Measurements from ENCODE around the gene RAB11FIP3.
A peak's percentile ranks its signal among the peaks of the same experiment; 100 is the strongest.

The RAB11FIP3 gene

DNA sequence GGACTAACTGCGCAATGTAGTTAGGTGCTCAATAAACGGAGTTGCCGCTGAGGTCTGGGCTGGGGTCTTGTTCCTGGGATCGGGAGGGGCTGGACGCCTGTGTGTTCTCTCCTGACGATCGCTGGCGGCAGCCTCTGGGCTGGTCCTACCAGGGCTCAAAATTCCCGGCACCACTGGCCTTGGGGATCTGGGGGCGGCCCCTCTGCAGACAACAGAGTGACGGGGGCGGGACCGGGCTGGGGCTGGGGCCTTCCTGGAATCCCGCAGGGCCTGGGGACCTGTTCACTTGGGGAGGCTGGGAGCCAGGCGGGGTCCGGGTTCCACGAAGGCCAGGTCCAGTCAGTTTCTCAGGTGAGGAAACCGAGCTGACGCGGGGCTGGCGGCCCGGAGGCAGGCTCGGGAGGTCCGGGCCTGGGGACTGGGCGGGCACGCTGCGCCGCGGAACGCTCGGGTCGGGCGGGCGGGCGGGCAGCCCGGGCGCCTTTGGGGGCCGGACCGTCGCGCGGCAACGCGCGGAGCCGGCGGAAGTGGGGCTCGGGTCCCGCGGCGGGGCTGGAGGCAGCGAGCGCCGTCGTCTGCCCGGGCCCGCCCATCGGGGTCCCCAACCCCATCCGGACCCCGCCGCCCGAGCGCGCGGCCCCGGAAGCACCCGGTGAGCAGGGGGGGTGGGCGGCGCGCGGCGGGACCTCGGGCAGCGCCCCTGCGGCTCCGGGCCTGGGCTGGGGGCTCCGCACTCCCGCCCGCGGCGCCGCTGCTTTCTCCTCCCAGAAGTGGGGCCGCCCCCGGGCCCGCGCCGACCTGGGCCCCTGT, 144.2 kb downstream of the RAB11FIP3 start, which contains the start of gene PIGQ:
Gene PIGQ (plus strand): TSS at position 524 of the 810 bp plus-strand sequence. CDS start 4,107 bp downstream, outside the sequence.
- DNase-seq: peak; percentile 38
